ENCODE results near the gene PTPRN. TPM values are rescaled to one million over a fixed set of nuclear protein-coding genes. Genes with fewer than 3 reads are reported as not detected.
A peak's percentile ranks its signal among the peaks of the same experiment; 100 is the strongest.

PTPRN gene
- total and polyA plus RNA-seq, 2 of the 8 experiments (the other 6 are each of a cell fraction or from before 2014, with no cell fraction given), result 5.4 to 8.2 TPM

DNA sequence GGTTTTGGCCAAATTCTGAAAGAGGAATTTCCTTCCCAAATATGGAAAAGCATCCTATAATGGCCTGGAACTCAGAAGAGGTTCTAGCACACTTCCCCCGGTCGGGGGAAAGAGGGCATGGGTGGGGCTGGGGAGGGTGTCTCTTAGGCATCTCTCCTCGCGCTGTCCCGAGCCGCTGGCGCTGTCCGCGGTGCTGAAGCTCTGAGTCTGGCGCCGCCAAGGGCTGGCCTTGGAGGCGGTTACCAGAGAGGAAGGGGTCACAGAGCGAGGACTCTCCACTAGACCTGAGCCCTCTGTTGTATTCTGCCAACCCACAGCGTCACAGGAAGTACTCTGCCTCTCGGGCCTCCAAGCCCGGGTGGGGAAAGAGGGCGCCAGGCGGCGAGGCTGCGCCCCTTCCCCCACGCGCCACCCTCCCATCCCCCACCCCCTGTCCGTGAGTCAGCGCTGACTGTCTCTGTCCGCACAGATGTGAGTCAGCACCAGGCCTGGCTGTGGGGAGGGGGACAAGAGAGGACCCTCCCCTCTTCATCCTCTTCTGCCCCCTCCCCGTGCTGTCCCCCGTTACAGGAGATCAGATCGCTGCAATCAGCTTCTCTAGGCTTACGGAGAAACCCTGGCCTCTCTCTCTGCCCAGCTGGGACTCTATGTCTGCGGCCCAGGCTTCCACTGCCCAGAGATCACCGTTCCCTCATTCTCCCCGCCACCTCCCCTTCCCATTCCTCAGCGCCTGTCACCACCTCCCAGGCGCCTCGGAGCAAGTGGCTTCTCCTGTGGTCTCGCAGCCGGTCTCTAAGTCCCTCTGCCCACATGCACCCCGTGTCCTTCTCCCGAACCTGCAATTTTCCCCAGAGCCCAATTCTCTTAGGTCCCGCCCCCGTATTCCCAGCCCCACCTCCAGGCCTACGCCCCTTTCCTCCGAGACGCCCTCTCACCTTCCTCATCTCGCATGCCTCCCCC, 779 bp downstream of the PTPRN start (continued):
- no peak for TF ChIP-seq PHF8 (conservative IDR thresholded peaks at IDR 0.05; ENCODE audit: low read depth, low read length)
- TF ChIP-seq SP2 (IDR thresholded peaks at IDR 0.05; ENCODE audit: low read length), result no peak
- TF ChIP-seq JUND (IDR thresholded peaks at IDR 0.05; ENCODE audit: low read length), result 0 out of 2 replicates have a peak, but pooled peaks have one; percentile 3
- no peak for TF ChIP-seq ATF2 (IDR thresholded peaks at IDR 0.05; ENCODE audit: low read length)
- TF ChIP-seq, protein P1, sequence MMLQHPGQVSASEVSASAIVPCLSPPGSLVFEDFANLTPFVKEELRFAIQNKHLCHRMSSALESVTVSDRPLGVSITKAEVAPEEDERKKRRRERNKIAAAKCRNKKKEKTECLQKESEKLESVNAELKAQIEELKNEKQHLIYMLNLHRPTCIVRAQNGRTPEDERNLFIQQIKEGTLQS (IDR thresholded peaks at IDR 0.05; ENCODE audit: insufficient read depth, low read depth, low read length), result no peak
- no peak for TF ChIP-seq GABPA (IDR thresholded peaks at IDR 0.05; ENCODE audit: borderline replicate concordance, insufficient read depth, low read length)
- TF ChIP-seq CEBPB (IDR thresholded peaks at IDR 0.05; ENCODE audit: low read depth, low read length), result no peak
- TF ChIP-seq SIX5 (IDR thresholded peaks at IDR 0.05; ENCODE audit: low read depth, low read length), result no peak
- TF ChIP-seq CHD2 (IDR thresholded peaks at IDR 0.05; ENCODE audit: low read length), result no peak
- no peak for TF ChIP-seq TAF1 (IDR thresholded peaks at IDR 0.05; ENCODE audit: low read depth, low read length)
- TF ChIP-seq KDM1A (IDR thresholded peaks at IDR 0.05; ENCODE audit: borderline replicate concordance, low read length), result no peak
- no peak for TF ChIP-seq SUZ12 (IDR thresholded peaks at IDR 0.05; ENCODE audit: low read length)
- TF ChIP-seq MAX (IDR thresholded peaks at IDR 0.05), result peak; percentile 50; the same call in 1 of the 2 replicates
- TF ChIP-seq CREB1 (IDR thresholded peaks at IDR 0.05), result 0 out of 2 replicates have a peak, but pooled peaks have one; percentile 27
- TF ChIP-seq SP1 (IDR thresholded peaks at IDR 0.05; ENCODE audit: low read depth, low read length), result no peak
- no peak for TF ChIP-seq TEAD4 (IDR thresholded peaks at IDR 0.05; ENCODE audit: low read depth, low read length)
- TF ChIP-seq RAD21 (IDR thresholded peaks at IDR 0.05 in 1 of 2, conservative IDR thresholded peaks at IDR 0.05 in 1 of 2; ENCODE audit: low read depth in 2 of 2, low read length in 2 of 2), result no peak
- TF ChIP-seq POLR2AphosphoS5 (IDR thresholded peaks at IDR 0.05; ENCODE audit: low read depth, low read length), result no peak
- no peak for TF ChIP-seq RFX5 (IDR thresholded peaks at IDR 0.05; ENCODE audit: borderline replicate concordance, low read depth, low read length)
- peak; percentile 23; the same call in 1 of the 2 replicates for TF ChIP-seq MAFK (IDR thresholded peaks at IDR 0.05; ENCODE audit: low read depth, low read length)
- TF ChIP-seq SP4 (IDR thresholded peaks at IDR 0.05; ENCODE audit: low read length), result no peak
- no peak for TF ChIP-seq CTBP2 (IDR thresholded peaks at IDR 0.05; ENCODE audit: borderline replicate concordance, insufficient read depth, insufficient read length, low read length)
